IPS-NIHi7 (cell line): ENCODE results near the gene FAM180B.
"Not testable (repeated sequence)": the region's sequence is repeated elsewhere in the genome, so short reads cannot be mapped to it uniquely, and the experiment has no call there.

Source experiments
- DNase-seq: peaks from one replicate; pipeline ENCODE4 v3.0.0; 2012; ENCODE audit warnings: mixed read lengths; ENCODE audit errors: extremely low spot score

Gene FAM180B

GRCh38 chr11:47593934-47594855 lies 7.7 kb downstream of the FAM180B start, which contains the start of gene C1QTNF4:
Gene C1QTNF4 (minus strand): TSS chr11:47594411. CDS start chr11:47590810, 3,601 bp downstream.
- peak; percentile 60 for DNase-seq

- no peak for DNase-seq
Observed at GRCh38 chr11:47595029-47595428, 8.6 kb downstream of the FAM180B start.

- DNase-seq, result no peak
Observed at GRCh38 chr11:47595967-47596366, 9.5 kb downstream of the FAM180B start.

GRCh38 chr11:47599902-47600301 lies 13.4 kb downstream of the FAM180B start:
- no peak for DNase-seq

- no peak for DNase-seq
Observed at GRCh38 chr11:47603295-47603694, 16.8 kb downstream of the FAM180B start.

GRCh38 chr11:47605921-47606320 lies 19.4 kb downstream of the FAM180B start:
- no peak for DNase-seq

GRCh38 chr11:47606731-47607130 lies 20.3 kb downstream of the FAM180B start:
- DNase-seq, result no peak

GRCh38 chr11:47607380-47607779 lies 20.9 kb downstream of the FAM180B start:
- DNase-seq, result no peak

GRCh38 chr11:47609675-47610074 lies 23.2 kb downstream of the FAM180B start:
- DNase-seq, result no peak

- no peak for DNase-seq
Observed at GRCh38 chr11:47611348-47611794, 24.9 kb downstream of the FAM180B start.

- no peak for DNase-seq
Observed at GRCh38 chr11:47615249-47615648, 28.8 kb downstream of the FAM180B start.

- peak; percentile 73 for DNase-seq
Observed at GRCh38 chr11:47616726-47617416, 30.4 kb downstream of the FAM180B start.

GRCh38 chr11:47617417-47617809 lies 30.9 kb downstream of the FAM180B start:
- DNase-seq, result no peak

GRCh38 chr11:47620836-47621378 lies 34.4 kb downstream of the FAM180B start:
- no peak for DNase-seq

GRCh38 chr11:47626234-47626633 lies 39.8 kb downstream of the FAM180B start:
- DNase-seq, result no peak

GRCh38 chr11:47628026-47628425 lies 41.5 kb downstream of the FAM180B start:
- DNase-seq, result no peak

GRCh38 chr11:47631473-47631872 lies 45.0 kb downstream of the FAM180B start:
- no peak for DNase-seq

- not testable (repeated sequence) for DNase-seq
Observed at GRCh38 chr11:47636331-47636730, 49.9 kb downstream of the FAM180B start.
